Adrenal gland (tissue), 5 donors: ENCODE measurements around the gene VWA3A.

Source experiments
- POLR2A ChIP-seq, 2 donors: fragments of 450-650 bp; IDR thresholded peaks; one replicate each; pipeline ENCODE4 v1.6.1; 2017; ENCODE audit warnings: antibody characterized with exemption in 2 of 2, mild to moderate bottlenecking in 2 of 2, moderate library complexity in 1 of 2
- TF ChIP-seq, protein P1 (sequence below), 6 experiments: fragments of 450-650 bp in 4 of 6; fragments of 200-600 bp in 2 of 6; sonication (generic) in 1 of 6; IDR thresholded peaks; 1 replicate in 5 of 6; 2 replicates in 1 of 6; pipeline versions ENCODE4 v1.5.1 to v1.8.0; 2016 to 2021; ENCODE audit warnings: antibody characterized with exemption in 6 of 6, mild to moderate bottlenecking in 2 of 6, moderate library complexity in 1 of 6
- donor health status: DM: no; HTN: no; CAD: no.

DNA sequence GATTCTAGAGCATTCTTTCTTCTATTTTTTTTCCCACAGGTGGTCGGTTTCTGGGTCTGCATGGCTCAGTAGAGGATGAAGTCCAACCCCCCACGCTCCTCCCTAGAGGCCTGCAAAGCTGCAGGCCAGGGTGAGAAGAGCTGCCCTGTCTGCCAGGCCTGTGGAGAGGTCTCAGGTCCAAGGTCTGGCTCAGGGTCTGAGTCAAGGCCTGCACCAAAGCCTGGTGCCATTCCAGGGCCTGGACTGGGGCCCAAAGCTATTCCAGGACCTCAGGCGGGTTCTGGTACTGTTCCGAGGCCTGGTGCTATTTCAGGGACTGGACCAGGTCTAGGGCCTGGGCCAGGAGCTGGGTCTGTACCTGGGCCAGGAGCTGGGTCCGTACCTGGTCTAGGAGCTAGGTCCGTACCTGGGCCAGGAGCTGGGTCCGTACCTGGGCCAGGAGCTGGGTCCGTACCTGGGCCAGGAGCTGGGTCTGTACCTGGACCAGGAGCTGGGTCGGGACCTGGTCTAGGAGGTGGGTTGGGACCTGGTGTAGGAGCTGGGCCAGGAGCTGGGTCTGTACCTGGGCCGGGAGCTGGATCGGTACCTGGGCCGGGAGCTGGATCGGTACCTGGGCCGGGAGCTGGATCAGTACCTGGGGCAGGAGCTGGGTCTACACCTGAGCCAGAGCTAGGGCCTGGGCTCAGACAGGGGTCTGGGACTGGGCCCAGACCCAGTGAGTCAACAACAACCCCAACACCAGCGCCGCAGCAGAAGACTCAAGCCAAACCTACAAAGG is 73.4 kb downstream of the VWA3A start:
- no peak for TF ChIP-seq POLR2A (IDR thresholded peaks at IDR 0.05)
- TF ChIP-seq, protein P1, sequence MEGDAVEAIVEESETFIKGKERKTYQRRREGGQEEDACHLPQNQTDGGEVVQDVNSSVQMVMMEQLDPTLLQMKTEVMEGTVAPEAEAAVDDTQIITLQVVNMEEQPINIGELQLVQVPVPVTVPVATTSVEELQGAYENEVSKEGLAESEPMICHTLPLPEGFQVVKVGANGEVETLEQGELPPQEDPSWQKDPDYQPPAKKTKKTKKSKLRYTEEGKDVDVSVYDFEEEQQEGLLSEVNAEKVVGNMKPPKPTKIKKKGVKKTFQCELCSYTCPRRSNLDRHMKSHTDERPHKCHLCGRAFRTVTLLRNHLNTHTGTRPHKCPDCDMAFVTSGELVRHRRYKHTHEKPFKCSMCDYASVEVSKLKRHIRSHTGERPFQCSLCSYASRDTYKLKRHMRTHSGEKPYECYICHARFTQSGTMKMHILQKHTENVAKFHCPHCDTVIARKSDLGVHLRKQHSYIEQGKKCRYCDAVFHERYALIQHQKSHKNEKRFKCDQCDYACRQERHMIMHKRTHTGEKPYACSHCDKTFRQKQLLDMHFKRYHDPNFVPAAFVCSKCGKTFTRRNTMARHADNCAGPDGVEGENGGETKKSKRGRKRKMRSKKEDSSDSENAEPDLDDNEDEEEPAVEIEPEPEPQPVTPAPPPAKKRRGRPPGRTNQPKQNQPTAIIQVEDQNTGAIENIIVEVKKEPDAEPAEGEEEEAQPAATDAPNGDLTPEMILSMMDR (IDR thresholded peaks at IDR 0.05) = no peak
